Mononuclear cell (primary cell): Measurements from ENCODE around the gene SERPINE2. TPM values are rescaled to one million over a fixed set of nuclear protein-coding genes. Genes with fewer than 3 reads are reported as not detected.

Experiments used
- H3K27me3 ChIP-seq: 2 replicates; pipeline ENCODE4 v1.6.0; 2011; ENCODE audit warnings: low read length, control low read depth; ENCODE audit not compliant: insufficient read depth
- H3K4me1 ChIP-seq: 2 replicates; pipeline ENCODE4 v1.5.1; 2011; ENCODE audit warnings: mild to moderate bottlenecking, low read length, control low read depth; ENCODE audit not compliant: insufficient read depth
- H3K4me3 ChIP-seq: 2 replicates; pipeline ENCODE4 v1.5.1; 2011; ENCODE audit warnings: mild to moderate bottlenecking, low read length, moderate library complexity
- H3K9me3 ChIP-seq: 2 replicates; pipeline ENCODE4 v1.5.1; 2011; ENCODE audit warnings: low read depth, mild to moderate bottlenecking, control low read depth, low read length
- total RNA-seq: library from RNA; depleted of rRNA; stranded (reverse); fragments of >200 nt; gene quantifications from one replicate; pipeline ENCODE4 v1.2.3, GENCODE V29; 2012

SERPINE2 gene
- total RNA-seq, 1 donor = 2.5 TPM

- Histone ChIP-seq H3K9me3 (no peaks in the 10 kb centered on the region), H3K4me3 (no peak overlapping the region), H3K4me1 (peaks cover 4% of the 10 kb centered on the region), H3K27me3 (no peaks in the 10 kb centered on the region)
Measured at GRCh38 chr2:224062481-224063297, 23.6 kb upstream of the SERPINE2 start.

GRCh38 chr2:224060783-224061482 lies 21.8 kb upstream of the SERPINE2 start:
- Histone ChIP-seq H3K27me3 (no peaks in the 10 kb centered on the region), H3K9me3 (no peaks in the 10 kb centered on the region), H3K4me1 (peaks cover 4% of the 10 kb centered on the region), H3K4me3 (no peak overlapping the region)

- Histone ChIP-seq H3K9me3 (no peaks in the 10 kb centered on the region), H3K27me3 (no peaks in the 10 kb centered on the region)
Measured at GRCh38 chr2:224059178-224059577, 20.1 kb upstream of the SERPINE2 start.

GRCh38 chr2:224058048-224058775 lies 19.1 kb upstream of the SERPINE2 start:
- H3K4me3 ChIP-seq = no peak overlapping the region
- H3K4me1 ChIP-seq = peaks cover 4% of the 10 kb centered on the region
- H3K27me3 ChIP-seq = no peaks in the 10 kb centered on the region
- no peaks in the 10 kb centered on the region for H3K9me3 ChIP-seq

More at GRCh38 chr2:224059178-224059577, 20.1 kb upstream of the SERPINE2 start:
- Histone ChIP-seq H3K4me3 (no peak overlapping the region), H3K4me1 (peaks cover 4% of the 10 kb centered on the region)

- H3K4me3 ChIP-seq = no peak overlapping the region
- peaks cover 4% of the 10 kb centered on the region for H3K27me3 ChIP-seq
- no peaks in the 10 kb centered on the region for H3K9me3 ChIP-seq
- H3K4me1 ChIP-seq = peaks cover 4% of the 10 kb centered on the region
Measured at GRCh38 chr2:224056889-224057288, 17.8 kb upstream of the SERPINE2 start.

- H3K4me1 ChIP-seq = no peaks in the 10 kb centered on the region
Measured at GRCh38 chr2:224055101-224055500, 16.0 kb upstream of the SERPINE2 start.

GRCh38 chr2:224046752-224047151 lies 7.7 kb upstream of the SERPINE2 start:
- H3K4me3 ChIP-seq = no peak overlapping the region
- H3K9me3 ChIP-seq = no peaks in the 10 kb centered on the region
- H3K27me3 ChIP-seq = peaks cover 21% of the 10 kb centered on the region
- no peaks in the 10 kb centered on the region for H3K4me1 ChIP-seq

More at GRCh38 chr2:224055101-224055500, 16.0 kb upstream of the SERPINE2 start:
- Histone ChIP-seq H3K4me3 (no peak overlapping the region), H3K9me3 (no peaks in the 10 kb centered on the region), H3K27me3 (peaks cover 9% of the 10 kb centered on the region)

- no peaks in the 10 kb centered on the region for H3K9me3 ChIP-seq
- peaks cover 52% of the 10 kb centered on the region for H3K27me3 ChIP-seq
Measured at GRCh38 chr2:224042191-224042696, 3.2 kb upstream of the SERPINE2 start.

GRCh38 chr2:224041554-224041953 lies 2.5 kb upstream of the SERPINE2 start:
- no peak overlapping the region for H3K4me3 ChIP-seq
- peaks cover 59% of the 10 kb centered on the region for H3K27me3 ChIP-seq
- H3K4me1 ChIP-seq = peaks cover 13% of the 10 kb centered on the region
- H3K9me3 ChIP-seq = no peaks in the 10 kb centered on the region

More at GRCh38 chr2:224042191-224042696, 3.2 kb upstream of the SERPINE2 start:
- no peak overlapping the region for H3K4me3 ChIP-seq
- peaks cover 13% of the 10 kb centered on the region for H3K4me1 ChIP-seq

- H3K9me3 ChIP-seq = no peaks in the 10 kb centered on the region
- H3K4me3 ChIP-seq = no peak overlapping the region
- H3K27me3 ChIP-seq = peaks cover 60% of the 10 kb centered on the region
- peaks cover 13% of the 10 kb centered on the region for H3K4me1 ChIP-seq
Measured at GRCh38 chr2:224040753-224041152, 1.7 kb upstream of the SERPINE2 start.

GRCh38 chr2:224039770-224040440 lies 819 bp upstream of the SERPINE2 start:
- Histone ChIP-seq H3K4me3 (no peak overlapping the region), H3K9me3 (no peaks in the 10 kb centered on the region), H3K27me3 (peaks cover 60% of the 10 kb centered on the region), H3K4me1 (peaks cover 13% of the 10 kb centered on the region)

- H3K4me3 ChIP-seq = peak overlapping the region; percentile 33
- H3K27me3 ChIP-seq = peaks cover 60% of the 10 kb centered on the region
Measured at GRCh38 chr2:224038830-224039079, 331 bp downstream of the SERPINE2 start.

GRCh38 chr2:224038049-224038829 lies 847 bp downstream of the SERPINE2 start:
- Histone ChIP-seq H3K4me1 (peaks cover 13% of the 10 kb centered on the region), H3K9me3 (no peaks in the 10 kb centered on the region), H3K27me3 (peaks cover 54% of the 10 kb centered on the region), H3K4me3 (peak overlapping the region; percentile 33)

More at GRCh38 chr2:224038830-224039079, 331 bp downstream of the SERPINE2 start:
- Histone ChIP-seq H3K9me3 (no peaks in the 10 kb centered on the region), H3K4me1 (peaks cover 13% of the 10 kb centered on the region)
